Astrocyte of the spinal cord (primary cell): Measurements from ENCODE around the gene SHC4.
"Not testable (repeated sequence)": the region's sequence is repeated elsewhere in the genome, so short reads cannot be mapped to it uniquely, and the experiment has no call there.

Source experiments
- DNase-seq: peaks from one replicate; pipeline ENCODE4 v3.0.0; 2011; ENCODE audit warnings: low read depth, low spot score
- H3K4me3 ChIP-seq: 2 replicates; pipeline ENCODE4 v1.5.1; 2011; ENCODE audit warnings: low read depth, mild to moderate bottlenecking, low read length, moderate library complexity
- in situ Hi-C: cut with HindIII; loops from 2 replicates; pipeline ENCODE4 v1.10.0; 2017; ENCODE audit warnings: low sequenced_read_pairs
- TF ChIP-seq, protein P1 (sequence below): IDR thresholded peaks from 2 replicates; pipeline ENCODE4 v1.5.1; 2012; ENCODE audit warnings: low read depth, mild to moderate bottlenecking, low read length, inconsistent platforms

The SHC4 gene

DNA sequence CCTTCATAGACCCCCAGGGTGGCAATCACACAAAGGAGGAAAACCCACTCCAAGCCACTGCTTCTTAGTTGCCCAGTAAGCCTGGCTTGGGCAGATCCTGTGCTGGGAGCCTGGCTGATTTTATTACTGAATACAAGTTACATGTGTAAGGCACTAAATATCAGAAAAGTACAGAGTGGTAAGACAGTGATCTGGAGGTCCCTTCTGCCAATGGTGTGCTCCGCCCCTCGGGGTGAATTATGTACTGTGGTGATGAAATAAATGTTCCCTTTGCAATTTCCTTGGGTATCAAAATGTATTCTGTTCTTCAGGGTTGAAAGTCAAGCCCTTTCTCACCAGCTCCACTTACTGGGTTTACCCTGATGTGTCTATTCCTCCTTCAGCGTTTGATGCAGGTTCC lies 47.0 kb downstream of the SHC4 start:
- TF ChIP-seq, protein P1, sequence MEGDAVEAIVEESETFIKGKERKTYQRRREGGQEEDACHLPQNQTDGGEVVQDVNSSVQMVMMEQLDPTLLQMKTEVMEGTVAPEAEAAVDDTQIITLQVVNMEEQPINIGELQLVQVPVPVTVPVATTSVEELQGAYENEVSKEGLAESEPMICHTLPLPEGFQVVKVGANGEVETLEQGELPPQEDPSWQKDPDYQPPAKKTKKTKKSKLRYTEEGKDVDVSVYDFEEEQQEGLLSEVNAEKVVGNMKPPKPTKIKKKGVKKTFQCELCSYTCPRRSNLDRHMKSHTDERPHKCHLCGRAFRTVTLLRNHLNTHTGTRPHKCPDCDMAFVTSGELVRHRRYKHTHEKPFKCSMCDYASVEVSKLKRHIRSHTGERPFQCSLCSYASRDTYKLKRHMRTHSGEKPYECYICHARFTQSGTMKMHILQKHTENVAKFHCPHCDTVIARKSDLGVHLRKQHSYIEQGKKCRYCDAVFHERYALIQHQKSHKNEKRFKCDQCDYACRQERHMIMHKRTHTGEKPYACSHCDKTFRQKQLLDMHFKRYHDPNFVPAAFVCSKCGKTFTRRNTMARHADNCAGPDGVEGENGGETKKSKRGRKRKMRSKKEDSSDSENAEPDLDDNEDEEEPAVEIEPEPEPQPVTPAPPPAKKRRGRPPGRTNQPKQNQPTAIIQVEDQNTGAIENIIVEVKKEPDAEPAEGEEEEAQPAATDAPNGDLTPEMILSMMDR: no peak
- H3K4me3 ChIP-seq: no peak overlapping the region
- DNase-seq: no peak
- in situ Hi-C loops: no loop called here

DNA sequence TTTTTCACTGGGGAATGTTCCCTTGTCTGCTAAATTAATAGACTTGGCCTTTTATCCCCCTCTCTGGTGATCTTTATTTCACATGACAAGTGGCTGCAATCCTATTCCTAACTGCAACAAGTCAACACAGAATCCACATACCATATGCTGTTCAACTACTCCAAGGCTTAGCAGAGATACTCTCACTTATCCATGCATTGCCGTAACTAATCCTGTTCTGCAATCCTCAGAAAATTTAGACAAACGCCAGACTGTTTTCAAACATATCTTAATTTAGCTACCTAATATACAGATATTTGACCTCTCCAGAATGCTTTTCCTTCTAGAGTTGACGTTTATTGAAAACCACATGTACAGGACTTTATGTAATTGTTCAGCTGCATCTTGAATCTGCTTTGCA lies 47.9 kb downstream of the SHC4 start:
- no peak for DNase-seq
- in situ Hi-C loops: no loop called here
- TF ChIP-seq, protein P1: no peak
- H3K4me3 ChIP-seq: no peak overlapping the region

GRCh38 chr15:48914717-48915116 lies 49.0 kb downstream of the SHC4 start:
- TF ChIP-seq, protein P1: no peak
- H3K4me3 ChIP-seq: no peak overlapping the region
- no peak for DNase-seq
- in situ Hi-C loops: no loop called here

DNA sequence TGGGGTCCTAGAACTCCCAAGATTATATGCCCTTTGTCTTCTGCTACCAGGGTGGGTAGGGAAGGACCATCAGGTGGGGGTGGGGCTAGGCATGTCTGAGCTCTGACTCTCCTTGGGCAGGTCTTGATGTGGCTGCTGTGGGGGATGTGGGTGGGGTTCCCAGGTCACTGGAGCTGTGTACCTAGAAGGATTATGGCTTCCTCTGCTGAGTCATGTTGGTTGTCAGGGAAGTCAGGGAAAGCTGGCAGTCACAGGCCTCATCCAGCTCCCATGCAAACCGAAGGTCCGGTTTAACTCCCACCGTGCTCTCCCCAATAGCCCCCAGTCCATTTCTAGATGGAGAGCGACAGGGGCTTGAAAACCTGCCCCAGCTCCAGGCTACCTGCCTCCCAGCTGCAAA lies 50.6 kb downstream of the SHC4 start:
- in situ Hi-C loops: no loop called here
- DNase-seq: no peak
- no peak overlapping the region for H3K4me3 ChIP-seq
- TF ChIP-seq, protein P1: no peak

DNA sequence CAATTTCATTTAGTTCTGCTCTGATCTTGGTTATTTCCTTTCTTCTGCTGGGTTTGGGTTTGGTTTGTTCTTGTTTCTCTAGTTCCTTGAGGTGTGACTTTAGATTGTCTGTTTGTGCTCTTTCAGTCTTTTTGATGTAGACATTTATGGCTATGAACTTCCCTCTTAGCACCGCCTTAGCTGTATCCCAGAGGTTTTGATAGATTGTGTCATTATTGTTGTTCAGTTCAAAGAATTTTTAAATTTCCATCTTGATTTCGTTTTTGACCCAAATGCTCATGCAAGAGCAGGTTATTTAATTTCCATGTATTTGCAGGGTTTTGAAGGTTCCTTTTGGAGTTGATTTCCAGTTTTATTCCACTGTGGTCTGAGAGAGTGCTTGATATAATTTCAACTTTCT lies 53.2 kb downstream of the SHC4 start:
- in situ Hi-C loops, H3K4me3 ChIP-seq, DNase-seq: not testable (repeated sequence)

DNA sequence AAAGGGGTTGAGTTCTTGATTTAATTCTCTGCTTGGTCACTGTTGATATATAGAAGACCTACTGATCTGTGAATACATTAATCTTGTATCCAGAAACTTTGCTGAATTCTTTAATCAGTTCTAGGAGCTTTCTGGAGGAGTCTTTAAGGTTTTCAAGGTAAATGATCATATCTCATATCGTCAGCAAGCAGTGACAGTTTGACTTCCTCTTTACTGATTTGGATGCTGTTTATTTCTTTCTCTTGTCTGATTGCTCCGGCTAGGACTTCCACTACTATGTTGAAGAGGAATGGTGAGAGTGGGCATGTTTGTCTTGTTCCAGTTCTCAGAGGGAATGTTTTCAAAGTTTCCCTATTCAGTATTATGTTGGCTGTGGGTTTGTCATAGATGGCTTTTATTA lies 54.4 kb downstream of the SHC4 start:
- in situ Hi-C loops, H3K4me3 ChIP-seq, DNase-seq: not testable (repeated sequence)

DNA sequence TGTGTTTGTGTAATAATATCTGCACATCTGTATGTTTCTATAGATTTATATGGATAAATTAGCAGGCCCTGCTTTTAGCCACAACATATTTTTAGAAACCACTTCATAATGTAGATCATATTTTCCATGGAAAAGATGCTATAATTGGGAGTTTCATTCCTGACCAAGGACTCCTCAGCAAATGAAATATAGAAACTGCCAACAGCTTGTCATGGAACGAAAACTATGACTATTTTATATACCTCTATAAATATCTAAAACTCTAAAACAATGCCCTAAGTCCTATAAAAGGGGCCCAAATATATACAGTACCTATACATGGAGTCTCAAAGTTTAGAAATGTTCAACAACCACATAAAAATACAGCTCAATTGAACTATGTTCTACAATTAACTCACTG lies 57.9 kb downstream of the SHC4 start:
- DNase-seq: no peak
- TF ChIP-seq, protein P1: no peak
- in situ Hi-C loops: no loop called here
- H3K4me3 ChIP-seq: no peak overlapping the region

- no peak overlapping the region for H3K4me3 ChIP-seq
- in situ Hi-C loops: no loop called here
- TF ChIP-seq, protein P1: no peak
- DNase-seq: no peak
These were observed 58.5 kb downstream of the SHC4 start for GRCh38 chr15:48905216-48905615.
